ENCODE results near the gene ZNF747.
"Not testable (repeated sequence)": the region's sequence is repeated elsewhere in the genome, so short reads cannot be mapped to it uniquely, and the experiment has no call there.

The ZNF747 gene

DNA sequence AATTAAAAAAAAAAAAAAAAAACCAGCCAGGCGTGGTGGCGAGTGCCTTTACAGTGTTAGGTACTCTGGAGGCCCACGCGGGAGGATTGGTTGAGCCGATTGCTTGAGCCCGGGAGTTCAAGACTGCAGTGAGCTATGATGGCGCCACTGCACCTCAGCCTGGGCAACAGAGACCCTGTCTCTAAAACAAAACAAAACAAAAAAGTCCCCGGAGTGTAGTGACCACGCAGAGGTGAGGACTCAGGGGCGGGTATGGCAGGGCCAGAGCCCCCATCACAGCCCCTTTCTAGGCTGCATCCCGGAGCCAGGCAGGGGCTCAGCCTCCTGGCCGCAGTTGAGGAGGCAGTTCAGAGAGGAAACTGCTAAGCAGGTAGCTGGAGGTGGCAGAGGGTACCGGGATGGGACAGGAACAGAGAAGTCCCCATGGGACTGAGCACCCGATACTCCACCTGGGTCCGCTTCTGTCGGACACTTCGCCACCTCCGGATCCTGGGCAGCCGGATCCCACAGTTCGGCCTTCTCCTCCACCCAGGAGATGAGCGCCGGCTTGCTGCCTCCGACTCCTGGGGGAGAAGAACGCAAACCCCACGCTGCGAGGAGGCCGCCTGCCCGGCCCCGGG is 800 bp downstream of the ZNF747 start:
- no peak for DNase-seq (ENCODE audit: low read depth)

GRCh38 chr16:30533146-30533522 is 1.5 kb downstream of the ZNF747 start:
- no peak for DNase-seq (ENCODE audit: low read depth)

- no peak for DNase-seq (ENCODE audit: low read depth)
Measured at GRCh38 chr16:30532285-30533145, 2.1 kb downstream of the ZNF747 start.

GRCh38 chr16:30530163-30531037 is 4.3 kb downstream of the ZNF747 start:
- no peak for DNase-seq (ENCODE audit: low read depth)

DNA sequence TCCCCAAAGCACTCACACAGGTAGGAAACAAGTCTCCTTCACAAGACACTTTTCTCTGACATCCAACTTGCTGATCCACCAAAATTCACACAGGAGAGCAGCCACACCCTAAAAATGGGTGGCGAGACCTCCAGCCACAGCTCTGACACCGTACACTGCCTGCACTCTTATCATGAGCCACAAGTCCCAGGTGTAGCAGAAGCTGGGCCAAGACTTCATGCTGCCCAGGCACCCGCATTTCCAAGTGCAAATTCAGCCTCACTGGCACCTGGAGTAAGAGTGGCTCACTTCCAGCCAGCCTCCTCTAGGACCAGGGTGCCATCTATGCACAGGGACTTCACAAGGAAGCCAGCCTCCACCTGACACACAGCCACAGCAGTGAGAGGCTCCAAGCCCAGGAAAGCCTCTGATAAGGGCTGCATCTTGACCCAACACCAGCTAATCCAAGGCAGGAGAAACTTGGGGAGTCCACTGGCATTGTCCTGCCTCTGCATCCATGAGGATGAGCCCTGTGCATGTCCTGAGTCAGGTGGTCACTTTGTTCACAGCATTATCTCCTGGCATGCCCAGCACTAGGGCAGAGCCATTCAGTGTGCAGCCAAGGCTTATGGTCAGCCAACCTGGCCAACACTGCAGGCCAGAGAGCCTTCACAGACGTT is 5.7 kb downstream of the ZNF747 start:
- no peak for DNase-seq (ENCODE audit: low read depth)

GRCh38 chr16:30527635-30528178 is 7.0 kb downstream of the ZNF747 start:
- no peak for DNase-seq (ENCODE audit: low read depth)

- DNase-seq (ENCODE audit: low read depth) = peak; percentile 88
Measured at GRCh38 chr16:30526823-30527634, 7.6 kb downstream of the ZNF747 start.

DNA sequence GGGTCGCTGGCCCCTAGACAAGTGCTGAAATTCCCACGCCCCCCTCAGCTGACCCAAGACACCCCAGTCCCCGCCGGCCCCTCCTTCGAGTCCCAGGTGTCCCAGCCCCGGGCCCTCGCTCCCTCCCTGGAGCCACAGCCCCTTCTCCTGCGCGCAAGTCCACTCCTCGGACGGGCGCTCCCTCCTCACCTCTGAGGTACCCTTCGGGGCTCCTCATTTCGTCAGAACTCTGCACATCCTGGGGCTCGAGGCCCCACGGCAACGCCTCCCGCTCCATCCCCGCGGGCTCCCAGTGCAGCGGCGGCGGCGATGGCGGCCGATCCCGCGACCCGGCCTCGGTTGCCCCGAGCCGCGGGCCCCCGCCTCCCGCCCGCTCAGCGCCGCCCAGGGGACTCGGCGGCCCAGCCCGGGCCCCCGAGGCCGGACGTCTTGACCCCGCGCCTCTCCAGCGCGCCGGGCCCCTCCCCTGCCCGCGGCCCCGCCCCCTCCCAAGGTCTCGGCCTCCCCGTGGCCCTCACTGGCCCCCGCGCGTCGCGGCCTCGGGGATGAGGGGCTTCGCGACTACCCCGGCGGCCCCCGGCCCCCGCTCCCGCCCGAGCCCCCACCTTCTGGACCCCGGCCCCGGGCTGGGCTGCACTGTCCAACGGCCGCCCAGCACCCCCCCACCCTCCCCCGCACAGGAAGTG is 8.4 kb downstream of the ZNF747 start, which contains the start of gene ZNF768:
TSS of gene ZNF768 (minus strand) at position 430 of the 686 bp plus-strand sequence. CDS start at position 277, 153 bp downstream.
- no peak for DNase-seq (ENCODE audit: low read depth)

GRCh38 chr16:30525844-30526136 is 8.9 kb downstream of the ZNF747 start:
- DNase-seq (ENCODE audit: low read depth) = no peak

- no peak for DNase-seq (ENCODE audit: low read depth)
Measured at GRCh38 chr16:30524575-30525568, 9.8 kb downstream of the ZNF747 start.

GRCh38 chr16:30523768-30524574 is 10.7 kb downstream of the ZNF747 start:
- no peak for DNase-seq (ENCODE audit: low read depth)

- not testable (repeated sequence) for DNase-seq (ENCODE audit: low read depth)
Measured at GRCh38 chr16:30522702-30523463, 11.8 kb downstream of the ZNF747 start.

GRCh38 chr16:30521873-30522641 is 12.6 kb downstream of the ZNF747 start:
- DNase-seq (ENCODE audit: low read depth) = no peak

GRCh38 chr16:30521476-30521872 is 13.2 kb downstream of the ZNF747 start:
- DNase-seq (ENCODE audit: low read depth) = no peak

DNA sequence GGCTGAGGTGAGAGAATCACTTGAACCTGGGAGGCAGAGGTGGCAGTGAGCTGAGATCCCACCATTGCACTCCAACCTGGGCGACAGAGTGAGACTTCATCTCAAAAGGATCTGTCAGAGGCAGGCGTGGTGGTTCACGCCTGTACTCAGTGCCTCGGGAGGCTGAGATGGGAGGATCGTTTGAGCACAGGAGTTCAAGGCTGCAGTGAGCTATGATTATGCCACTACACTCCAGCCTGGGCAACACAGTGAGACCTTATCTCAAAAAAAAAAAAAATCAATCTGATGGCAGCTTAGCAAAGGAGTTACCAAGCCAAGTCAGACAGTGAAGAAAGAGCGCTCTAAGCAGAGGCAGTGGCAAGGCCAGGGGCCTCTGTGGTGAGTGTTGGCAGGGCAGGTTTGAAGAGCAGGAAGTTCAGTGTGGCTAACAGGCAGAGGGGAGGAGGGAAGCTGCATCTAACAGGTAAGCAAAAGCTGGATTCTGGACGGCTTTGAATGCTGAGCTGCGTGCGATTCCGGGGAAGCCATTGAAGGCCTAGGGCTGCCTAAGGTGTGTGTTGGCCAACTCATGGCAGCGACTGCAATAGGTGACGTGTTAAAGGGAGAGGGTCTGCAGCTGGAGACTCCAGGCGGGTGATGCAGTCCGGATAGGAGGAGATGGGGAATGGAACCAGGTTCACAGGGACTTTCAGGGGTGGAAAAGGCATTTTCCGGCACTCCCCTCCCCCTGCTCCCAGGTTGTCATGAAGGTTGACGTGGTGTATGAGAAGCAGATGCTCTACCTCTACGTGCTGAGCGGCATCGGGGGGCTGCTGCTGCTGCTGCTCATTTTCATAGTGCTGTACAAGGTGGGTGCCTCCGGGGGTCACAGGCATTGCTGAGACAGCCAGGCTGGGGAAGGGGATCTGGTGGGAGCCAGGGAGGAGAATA is 15.3 kb downstream of the ZNF747 start:
- DNase-seq (ENCODE audit: low read depth) = no peak

DNA sequence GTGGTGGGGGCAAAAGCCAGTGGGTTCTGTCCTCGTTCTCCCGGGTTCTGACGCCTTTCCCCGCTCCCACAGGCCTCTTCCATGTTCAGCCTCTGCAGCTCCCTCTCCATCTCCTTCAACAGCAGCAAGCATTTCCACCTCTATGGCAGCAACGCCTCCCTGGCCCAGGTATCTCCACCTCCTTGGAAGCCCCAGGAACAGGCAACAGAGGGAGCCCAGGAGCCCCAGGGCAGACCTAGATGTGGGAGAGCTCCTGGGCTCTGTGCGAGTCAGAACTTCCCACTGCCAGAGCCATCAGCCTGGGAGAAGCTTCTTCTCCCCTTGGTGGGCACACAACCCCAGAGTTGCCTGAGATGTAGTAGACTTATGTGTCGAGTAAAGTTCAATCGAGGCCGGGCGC is 16.1 kb downstream of the ZNF747 start:
- DNase-seq (ENCODE audit: low read depth) = no peak
